Ovary (tissue), 9 donors: Measurements from ENCODE around the gene HBZ. TPM values are rescaled to one million over a fixed set of nuclear protein-coding genes. Genes with fewer than 3 reads are reported as not detected.
"Not testable (repeated sequence)": the region's sequence is repeated elsewhere in the genome, so short reads cannot be mapped to it uniquely, and the experiment has no call there.

Experiments used
- DNase-seq, 5 donors: peaks; one replicate each; pipeline ENCODE4 v3.0.0-alpha.2; 2019 to 2020
- H3K27ac ChIP-seq, 2 donors: fragments of 200-600 bp; one replicate each; pipeline versions ENCODE4 v1.5.1 to v1.8.0; 2019 to 2022
- H3K27me3 ChIP-seq: fragments of 200-600 bp; one replicate; pipeline ENCODE4 v1.8.0; 2022
- H3K36me3 ChIP-seq: fragments of 200-600 bp; sonication (generic); one replicate; pipeline ENCODE4 v1.5.1; 2019
- H3K4me1 ChIP-seq: one replicate; pipeline ENCODE4 v1.8.1; 2013; ENCODE audit warnings: mild to moderate bottlenecking, moderate library complexity; ENCODE audit not compliant: insufficient read depth
- H3K4me3 ChIP-seq: fragments of 200-600 bp; sonication (generic); one replicate; pipeline ENCODE4 v1.5.1; 2017
- H3K9me3 ChIP-seq, 2 donors: fragments of 200-600 bp in 1 of 2; sonication (generic) in 1 of 2; one replicate each; pipeline versions ENCODE4 v1.5.1 to v1.8.1; 2013 to 2019; ENCODE audit warnings: mild to moderate bottlenecking in 1 of 2, moderate library complexity in 1 of 2
- EP300 ChIP-seq: sonication (generic); formaldehyde crosslinking; IDR thresholded peaks from one replicate; pipeline ENCODE4 v1.6.1; 2017; ENCODE audit warnings: antibody characterized with exemption
- POLR2A ChIP-seq: fragments of 450-650 bp; IDR thresholded peaks from one replicate; pipeline ENCODE4 v1.6.1; 2017; ENCODE audit warnings: antibody characterized with exemption, mild to moderate bottlenecking, moderate library complexity
- WGBS, 3 donors: extraction: QIAGEN DNeasy Blood & Tissue Kit in 1 of 3; methylation state at CpG; one replicate each; pipeline versions ENCODE4 v1.1.5 to v1.1.7; 2013 to 2017; 5-methylcytosine and 5-hydroxymethylcytosine counted together
- intact Hi-C, 4 donors: fragments of 100-400 bp; cut with DNase I; formaldehyde crosslinking; loops; one replicate each; pipeline versions ENCODE4 v1.11.0 to v1.15.1; 2022 to 2023
- polyA plus RNA-seq, 2 donors: library from polyadenylated mRNA; stranded (reverse); fragments of 200-250 nt in 1 of 2; fragments of 350-450 nt in 1 of 2; fragmentation: Illumina TruSeq in 1 of 2; extraction: RNeasy Lipid Tissue Mini Kit (QIAGEN cat#74804) in 1 of 2; gene quantifications; one replicate each; pipeline ENCODE4 v1.2.3, GENCODE V29; 2013 to 2014
- small RNA-seq: library from RNA; depleted of rRNA; stranded (forward); fragments of <200 nt; gene quantifications from one replicate; pipeline ENCODE3, GENCODE V24; 2016
- total RNA-seq, 7 donors: library from RNA; depleted of rRNA in 2 of 7; stranded (reverse); fragments of >200 nt in 2 of 7; fragmentation: NEBNext Ultra II Directional in 3 of 7; extraction: Animal tissue kit (Norgen Biotek cat#: 25700) in 3 of 7; gene quantifications; one replicate each; pipeline versions ENCODE4 v1.1.0 to v1.2.4, GENCODE V29; 2016 to 2023
- TF ChIP-seq, protein P1 (sequence below), 3 donors: fragments of 450-650 bp in 2 of 3; fragments of 200-600 bp in 1 of 3; IDR thresholded peaks; one replicate each; pipeline versions ENCODE4 v1.5.1 to v1.8.0; 2016 to 2022; ENCODE audit warnings: antibody characterized with exemption in 3 of 3, mild to moderate bottlenecking in 1 of 3
- donor health status: DM: no; HTN: no; CAD: no; lungs with moderate emphysema.
- donor health status: DM: no; HTN: no; CAD: no.
- donor health status: Bipolar disorder and iron deficiency.
- donor health status: DM: yes; HTN: yes; CAD: no.
- donor health status: DM: no; HTN: no; CAD: no.
- donor health status: DM: yes; HTN: yes; CAD: no.

Gene HBZ
- total and polyA plus RNA-seq, 9 donors = 0.28 TPM; not detected in 8

- Histone ChIP-seq H3K9me3 (no peaks in the 10 kb centered on the region), H3K27me3 (no peaks in the 10 kb centered on the region), H3K4me1 (no peaks in the 10 kb centered on the region), H3K27ac (no peak overlapping the region), H3K4me3 (no peak overlapping the region), H3K36me3 (no peaks in the 10 kb centered on the region)
- no peak for DNase-seq
- intact Hi-C loops = no loop called here
- TF ChIP-seq EP300 = no peak
- TF ChIP-seq POLR2A = no peak
- TF ChIP-seq, protein P1, sequence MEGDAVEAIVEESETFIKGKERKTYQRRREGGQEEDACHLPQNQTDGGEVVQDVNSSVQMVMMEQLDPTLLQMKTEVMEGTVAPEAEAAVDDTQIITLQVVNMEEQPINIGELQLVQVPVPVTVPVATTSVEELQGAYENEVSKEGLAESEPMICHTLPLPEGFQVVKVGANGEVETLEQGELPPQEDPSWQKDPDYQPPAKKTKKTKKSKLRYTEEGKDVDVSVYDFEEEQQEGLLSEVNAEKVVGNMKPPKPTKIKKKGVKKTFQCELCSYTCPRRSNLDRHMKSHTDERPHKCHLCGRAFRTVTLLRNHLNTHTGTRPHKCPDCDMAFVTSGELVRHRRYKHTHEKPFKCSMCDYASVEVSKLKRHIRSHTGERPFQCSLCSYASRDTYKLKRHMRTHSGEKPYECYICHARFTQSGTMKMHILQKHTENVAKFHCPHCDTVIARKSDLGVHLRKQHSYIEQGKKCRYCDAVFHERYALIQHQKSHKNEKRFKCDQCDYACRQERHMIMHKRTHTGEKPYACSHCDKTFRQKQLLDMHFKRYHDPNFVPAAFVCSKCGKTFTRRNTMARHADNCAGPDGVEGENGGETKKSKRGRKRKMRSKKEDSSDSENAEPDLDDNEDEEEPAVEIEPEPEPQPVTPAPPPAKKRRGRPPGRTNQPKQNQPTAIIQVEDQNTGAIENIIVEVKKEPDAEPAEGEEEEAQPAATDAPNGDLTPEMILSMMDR (IDR thresholded peaks at IDR 0.05) = no peak
- WGBS, 3 donors = 92 to 94% (median 93%) methylated on average over 11 of the region's 11 CpGs
These were observed 40.2 kb downstream of the HBZ start for GRCh38 chr16:192686-193085.

GRCh38 chr16:193441-193840 is 41.0 kb downstream of the HBZ start:
- Histone ChIP-seq H3K4me3 (no peak overlapping the region), H3K9me3 (no peaks in the 10 kb centered on the region), H3K36me3 (no peaks in the 10 kb centered on the region), H3K27me3 (no peaks in the 10 kb centered on the region), H3K27ac (no peak overlapping the region), H3K4me1 (no peaks in the 10 kb centered on the region)
- WGBS, 3 donors = 90 to 92% (median 91%) methylated on average over 14 to 15 of the region's 15 CpGs
- no peak for TF ChIP-seq POLR2A
- DNase-seq = no peak
- intact Hi-C loops = no loop called here

- Histone ChIP-seq H3K9me3 (no peaks in the 10 kb centered on the region), H3K27me3 (no peaks in the 10 kb centered on the region), H3K4me1 (no peaks in the 10 kb centered on the region), H3K36me3 (no peaks in the 10 kb centered on the region), H3K4me3 (no peak overlapping the region), H3K27ac (no peak overlapping the region)
- DNase-seq = no peak
- 92 to 94% (median 92%) methylated on average over 6 of the region's 6 CpGs for WGBS, 3 donors
- intact Hi-C loops = no loop called here
- TF ChIP-seq POLR2A (no peak), EP300 (no peak)
- TF ChIP-seq, protein P1 (IDR thresholded peaks at IDR 0.05) = no peak
These were observed 42.1 kb downstream of the HBZ start for GRCh38 chr16:194516-194915.

- Histone ChIP-seq H3K4me3 (no peak overlapping the region), H3K9me3 (no peaks in the 10 kb centered on the region), H3K27ac (no peak overlapping the region), H3K4me1 (no peaks in the 10 kb centered on the region), H3K36me3 (no peaks in the 10 kb centered on the region), H3K27me3 (no peaks in the 10 kb centered on the region)
- WGBS, 3 donors = 86 to 95% (median 90%) methylated on average over 5 of the region's 5 CpGs
- intact Hi-C loops = no loop called here
- no peak for DNase-seq
- no peak for TF ChIP-seq POLR2A
- no peak for TF ChIP-seq EP300
- TF ChIP-seq, protein P1 (IDR thresholded peaks at IDR 0.05) = no peak
These were observed 47.9 kb downstream of the HBZ start for GRCh38 chr16:200388-200787.

GRCh38 chr16:203246-203645 is 50.8 kb downstream of the HBZ start:
- Histone ChIP-seq H3K4me3 (no peak overlapping the region), H3K27me3 (no peaks in the 10 kb centered on the region), H3K36me3 (no peaks in the 10 kb centered on the region), H3K27ac (no peak overlapping the region), H3K9me3 (no peaks in the 10 kb centered on the region), H3K4me1 (no peaks in the 10 kb centered on the region)
- DNase-seq = no peak
- intact Hi-C loops = no loop called here
- 94 to 98% (median 96%) methylated on average over 4 of the region's 4 CpGs for WGBS, 3 donors
- TF ChIP-seq EP300 (no peak), POLR2A (no peak)

- DNase-seq, intact Hi-C loops, H3K36me3 ChIP-seq, H3K4me3 ChIP-seq, H3K27me3 ChIP-seq, H3K27ac ChIP-seq, H3K4me1 ChIP-seq, H3K9me3 ChIP-seq: not testable (repeated sequence)
- WGBS, 3 donors = 88 to 95% (median 91%) methylated on average over 9 of the region's 9 CpGs
These were observed 51.6 kb downstream of the HBZ start for GRCh38 chr16:204046-204445.

Small RNA genes lying within 50 kb of the gene (small RNA-seq; reads per million reads assigned to genes)
- gene RF00019 = not detected

Other genes starting within 250 kb of the HBZ start
- gene POLR3K, start 99.0 kb upstream of the HBZ start, total RNA-seq = 10 to 100 TPM in 3 of 7 donors, 1 to 10 TPM in 4; 3.7 to 11.0 (median 9.9) TPM
- 10 to 100 TPM in 1 of 2 donors, 1 to 10 TPM in 1; 9.4 to 11.9 TPM for gene POLR3K, start 99.0 kb upstream of the HBZ start, polyA plus RNA-seq
- gene SNRNP25, start 98.8 kb upstream of the HBZ start, total RNA-seq = 10 to 100 TPM; 12.8 to 27.8 (median 23.7) TPM
- 10 to 100 TPM; 26.9 to 35.7 TPM for gene SNRNP25, start 98.8 kb upstream of the HBZ start, polyA plus RNA-seq
- gene RHBDF1, start 80.0 kb upstream of the HBZ start, total RNA-seq = 10 to 100 TPM; 22.6 to 76.0 (median 49.2) TPM
- gene RHBDF1, start 80.0 kb upstream of the HBZ start, polyA plus RNA-seq = 10 to 100 TPM; 10.9 to 52.8 TPM
- 10 to 100 TPM; 42.5 to 90.9 (median 48.4) TPM for gene MPG, start 74.4 kb upstream of the HBZ start, total RNA-seq
- 10 to 100 TPM in 1 of 2 donors, under 1 TPM in 1; 0.60 to 68.4 TPM for gene MPG, start 74.4 kb upstream of the HBZ start, polyA plus RNA-seq
- gene NPRL3, start 14.0 kb upstream of the HBZ start, total RNA-seq = 10 to 100 TPM; 22.2 to 49.0 (median 38.7) TPM
- 10 to 100 TPM; 16.2 to 33.1 TPM for gene NPRL3, start 14.0 kb upstream of the HBZ start, polyA plus RNA-seq
- under 1 TPM in 2 of 7 donors, not detected in 5; 0.78 to 0.92 TPM for gene HBM, start 13.3 kb downstream of the HBZ start, total RNA-seq
- not detected for gene HBM, start 13.3 kb downstream of the HBZ start, polyA plus RNA-seq
- gene HBA2, start 20.2 kb downstream of the HBZ start, total RNA-seq = 100 to 1,000 TPM in 2 of 7 donors, 10 to 100 TPM in 4, 1 to 10 TPM in 1; 4.5 to 173 (median 75.0) TPM
- 10 to 100 TPM in 1 of 2 donors, not detected in 1; 32.1 TPM for gene HBA2, start 20.2 kb downstream of the HBZ start, polyA plus RNA-seq
- 100 to 1,000 TPM in 2 of 7 donors, 10 to 100 TPM in 4, 1 to 10 TPM in 1; 7.4 to 206 (median 81.2) TPM for gene HBA1, start 24.0 kb downstream of the HBZ start, total RNA-seq
- 1 to 10 TPM in 1 of 2 donors, under 1 TPM in 1; 0.50 to 9.6 TPM for gene HBA1, start 24.0 kb downstream of the HBZ start, polyA plus RNA-seq
- not detected for gene HBQ1, start 27.8 kb downstream of the HBZ start, total RNA-seq
- gene HBQ1, start 27.8 kb downstream of the HBZ start, polyA plus RNA-seq = under 1 TPM in 1 of 2 donors, not detected in 1; 0.29 TPM
- gene LUC7L, start 76.8 kb downstream of the HBZ start, total RNA-seq = 100 to 1,000 TPM in 1 of 7 donors, 10 to 100 TPM in 6; 60.7 to 112 (median 74.2) TPM
- gene LUC7L, start 76.8 kb downstream of the HBZ start, polyA plus RNA-seq = 10 to 100 TPM; 56.6 to 68.5 TPM
- 10 to 100 TPM; 20.4 to 61.9 (median 49.2) TPM for gene FAM234A, start 82.2 kb downstream of the HBZ start, total RNA-seq
- gene FAM234A, start 82.2 kb downstream of the HBZ start, polyA plus RNA-seq = 10 to 100 TPM; 37.9 to 51.7 TPM
- 1 to 10 TPM in 2 of 7 donors, under 1 TPM in 3, not detected in 2; 0.33 to 1.7 (median 0.72) TPM for gene RGS11, start 123.3 kb downstream of the HBZ start, total RNA-seq
- gene RGS11, start 123.3 kb downstream of the HBZ start, polyA plus RNA-seq = under 1 TPM; 0.44 to 0.45 TPM
- gene ARHGDIG, start 127.9 kb downstream of the HBZ start, total RNA-seq = under 1 TPM in 1 of 7 donors, not detected in 6; 0.77 TPM
- gene ARHGDIG, start 127.9 kb downstream of the HBZ start, polyA plus RNA-seq = under 1 TPM in 1 of 2 donors, not detected in 1; 0.10 TPM
- gene PDIA2, start 130.5 kb downstream of the HBZ start, total RNA-seq = under 1 TPM in 3 of 7 donors, not detected in 4; 0.15 to 0.92 (median 0.48) TPM
- gene PDIA2, start 130.5 kb downstream of the HBZ start, polyA plus RNA-seq = under 1 TPM in 1 of 2 donors, not detected in 1; 0.04 TPM
- gene AXIN1, start 200.1 kb downstream of the HBZ start, total RNA-seq = 10 to 100 TPM; 13.7 to 27.2 (median 24.0) TPM
- gene AXIN1, start 200.1 kb downstream of the HBZ start, polyA plus RNA-seq = 10 to 100 TPM in 1 of 2 donors, 1 to 10 TPM in 1; 3.7 to 21.8 TPM
- 10 to 100 TPM; 38.9 to 57.7 (median 40.9) TPM for gene MRPL28, start 217.9 kb downstream of the HBZ start, total RNA-seq
- 10 to 100 TPM; 28.4 to 53.0 TPM for gene MRPL28, start 217.9 kb downstream of the HBZ start, polyA plus RNA-seq
- gene PGAP6, start 229.3 kb downstream of the HBZ start, total RNA-seq = 10 to 100 TPM; 13.0 to 39.8 (median 23.2) TPM
- 10 to 100 TPM; 13.9 to 17.9 TPM for gene PGAP6, start 229.3 kb downstream of the HBZ start, polyA plus RNA-seq
- 100 to 1,000 TPM in 3 of 7 donors, 10 to 100 TPM in 4; 48.8 to 133 (median 93.4) TPM for gene NME4, start 244.6 kb downstream of the HBZ start, total RNA-seq
- gene NME4, start 244.6 kb downstream of the HBZ start, polyA plus RNA-seq = 100 to 1,000 TPM in 1 of 2 donors, 10 to 100 TPM in 1; 72.9 to 117 TPM
- gene DECR2, start 249.2 kb downstream of the HBZ start, total RNA-seq = 10 to 100 TPM; 10.2 to 23.7 (median 15.1) TPM
- 10 to 100 TPM in 1 of 2 donors, 1 to 10 TPM in 1; 2.1 to 13.0 TPM for gene DECR2, start 249.2 kb downstream of the HBZ start, polyA plus RNA-seq